ENCODE measurements around the gene IL20RB.

DNA sequence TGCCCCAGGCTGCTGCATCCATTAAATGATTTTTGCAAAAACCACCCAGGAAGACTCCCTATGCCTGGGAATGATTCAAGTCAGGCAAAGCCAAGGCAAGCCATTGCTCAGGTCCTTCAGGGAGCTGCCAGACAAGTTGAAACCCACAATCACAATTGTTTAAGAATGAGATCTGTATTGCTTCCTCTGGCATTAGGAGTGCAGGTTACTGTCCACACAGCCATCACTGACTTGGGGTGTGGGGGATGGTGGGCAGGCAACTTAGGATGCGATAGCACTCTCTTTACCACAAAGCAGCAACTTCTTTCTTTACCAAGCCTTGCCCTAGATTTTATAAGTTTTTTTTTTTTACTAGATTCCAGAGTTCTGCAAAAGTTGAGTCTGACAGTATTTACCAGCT is 15.0 kb upstream of the IL20RB start:
- TF ChIP-seq FOXA1 (IDR thresholded peaks at IDR 0.05) (no peak), ZNF384 (IDR thresholded peaks at IDR 0.05) (no peak), SUZ12 (IDR thresholded peaks at IDR 0.05) (no peak), TARDBP (IDR thresholded peaks at IDR 0.05) (no peak), FOXK2 (IDR thresholded peaks at IDR 0.05) (no peak), NFRKB (IDR thresholded peaks at IDR 0.05) (no peak), BHLHE40 (IDR thresholded peaks at IDR 0.05; ENCODE audit: borderline replicate concordance) (no peak), FOXM1 (IDR thresholded peaks at IDR 0.05; ENCODE audit: borderline replicate concordance) (no peak), SP1 (IDR thresholded peaks at IDR 0.05) (no peak), ARNT (IDR thresholded peaks at IDR 0.05) (no peak), LEF1 (IDR thresholded peaks at IDR 0.05; ENCODE audit: borderline replicate concordance) (no peak), CTBP1 (IDR thresholded peaks at IDR 0.05; ENCODE audit: borderline replicate concordance) (no peak), L3MBTL2 (conservative IDR thresholded peaks at IDR 0.05) (no peak)
- TF ChIP-seq, protein P1, sequence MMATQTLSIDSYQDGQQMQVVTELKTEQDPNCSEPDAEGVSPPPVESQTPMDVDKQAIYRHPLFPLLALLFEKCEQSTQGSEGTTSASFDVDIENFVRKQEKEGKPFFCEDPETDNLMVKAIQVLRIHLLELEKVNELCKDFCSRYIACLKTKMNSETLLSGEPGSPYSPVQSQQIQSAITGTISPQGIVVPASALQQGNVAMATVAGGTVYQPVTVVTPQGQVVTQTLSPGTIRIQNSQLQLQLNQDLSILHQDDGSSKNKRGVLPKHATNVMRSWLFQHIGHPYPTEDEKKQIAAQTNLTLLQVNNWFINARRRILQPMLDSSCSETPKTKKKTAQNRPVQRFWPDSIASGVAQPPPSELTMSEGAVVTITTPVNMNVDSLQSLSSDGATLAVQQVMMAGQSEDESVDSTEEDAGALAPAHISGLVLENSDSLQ (IDR thresholded peaks at IDR 0.05) = no peak
